GM12878 (cell line): Measurements from ENCODE around the gene KRTAP10-10.

Experiments
- CHD2 ChIP-seq: IDR thresholded peaks from 2 replicates; pipeline ENCODE4 v1.6.1; 2011; ENCODE audit warnings: low read depth, low read length, improper control_type of control experiment, borderline replicate concordance
- ETV6 ChIP-seq, 2 experiments: fragments of 450-650 bp in 1 of 2; IDR thresholded peaks in 1 of 2; conservative IDR thresholded peaks in 1 of 2; 2 replicates each; pipeline ENCODE4 v1.6.1; 2014; ENCODE audit warnings: antibody characterized with exemption in 1 of 2, borderline replicate concordance in 1 of 2, low read depth in 1 of 2, mild to moderate bottlenecking in 1 of 2, moderate library complexity in 1 of 2
- FOS ChIP-seq: IDR thresholded peaks from 3 replicates; pipeline ENCODE4 v1.6.1; 2011; ENCODE audit warnings: borderline replicate concordance; ENCODE audit not compliant: insufficient read length; ENCODE audit errors: extremely low read depth
- KDM1A ChIP-seq: fragments of 200-600 bp; sonication (generic); IDR thresholded peaks from 2 replicates; pipeline ENCODE4 v1.6.1; 2016; ENCODE audit warnings: borderline replicate concordance
- PML ChIP-seq: IDR thresholded peaks from 2 replicates; pipeline ENCODE4 v1.6.1; 2012; ENCODE audit warnings: low read length, inconsistent platforms
- POLR2AphosphoS5 ChIP-seq: IDR thresholded peaks from 2 replicates; pipeline ENCODE4 v1.6.1; 2011; ENCODE audit warnings: mild to moderate bottlenecking, low read length, inconsistent platforms
- RAD21 ChIP-seq: IDR thresholded peaks from 2 replicates; pipeline ENCODE4 v1.6.1; 2011; ENCODE audit warnings: mild to moderate bottlenecking, low read depth, low read length, moderate library complexity; ENCODE audit not compliant: insufficient read depth
- RCOR1 ChIP-seq: conservative IDR thresholded peaks from 2 replicates; pipeline ENCODE4 v1.6.1; 2012; ENCODE audit warnings: low read depth, low read length, improper control_type of control experiment
- SP1 ChIP-seq: IDR thresholded peaks from one replicate; pipeline ENCODE4 v1.6.1; 2011; ENCODE audit warnings: low read depth, low read length
- TAF1 ChIP-seq: IDR thresholded peaks from 2 replicates; pipeline ENCODE4 v1.6.1; 2011; ENCODE audit warnings: mild to moderate bottlenecking, low read depth, low read length, borderline replicate concordance
- ZNF217 ChIP-seq: fragments of 450-650 bp; IDR thresholded peaks from 2 replicates; pipeline ENCODE4 v1.6.1; 2017; ENCODE audit warnings: antibody characterized with exemption, mild to moderate bottlenecking
- ZNF274 ChIP-seq: IDR thresholded peaks from one replicate; pipeline ENCODE4 v1.8.0; 2011; ENCODE audit not compliant: insufficient read length, insufficient read depth
- TF ChIP-seq, protein P1 (sequence below), 3 experiments: IDR thresholded peaks in 2 of 3; conservative IDR thresholded peaks in 1 of 3; 2 replicates each; pipeline ENCODE4 v1.5.1; 2011; ENCODE audit warnings: low read depth in 3 of 3, low read length in 3 of 3, mild to moderate bottlenecking in 3 of 3, control low read depth in 2 of 3, moderate library complexity in 2 of 3, inconsistent platforms in 1 of 3, mixed read lengths in 1 of 3; ENCODE audit not compliant: control insufficient read depth in 2 of 3, insufficient read depth in 1 of 3; ENCODE audit errors: extremely low read depth in 1 of 3
- TF ChIP-seq, protein P2 (sequence below): IDR thresholded peaks from 2 replicates; pipeline ENCODE4 v1.6.1; 2011; ENCODE audit warnings: low read depth, mild to moderate bottlenecking, low read length, moderate library complexity, borderline replicate concordance; ENCODE audit errors: extremely low read depth

DNA sequence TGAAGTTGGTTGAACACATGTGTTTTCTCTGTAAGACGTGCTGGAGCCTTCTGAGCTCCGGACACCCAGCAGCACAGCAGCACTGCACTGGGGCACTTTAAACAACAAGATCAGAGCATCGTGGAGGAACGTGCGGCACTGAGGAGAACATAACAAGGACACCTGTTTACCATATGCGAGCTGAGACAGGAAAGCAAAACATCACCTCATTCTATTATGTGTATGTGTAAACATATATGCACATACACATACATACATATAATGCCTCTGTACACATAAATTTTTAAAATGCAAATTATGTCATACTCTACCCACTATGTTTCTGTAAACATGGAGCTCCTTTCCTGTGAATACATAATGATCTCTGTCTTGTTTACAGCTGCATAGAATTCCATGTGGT, 41.6 kb upstream of the KRTAP10-10 start:
- no peak for TF ChIP-seq SP1
- TF ChIP-seq KDM1A: no peak
- TF ChIP-seq RAD21: no peak
- TF ChIP-seq ZNF274: no peak
- no peak for TF ChIP-seq RCOR1
- TF ChIP-seq ZNF217: no peak
- TF ChIP-seq, protein P1, sequence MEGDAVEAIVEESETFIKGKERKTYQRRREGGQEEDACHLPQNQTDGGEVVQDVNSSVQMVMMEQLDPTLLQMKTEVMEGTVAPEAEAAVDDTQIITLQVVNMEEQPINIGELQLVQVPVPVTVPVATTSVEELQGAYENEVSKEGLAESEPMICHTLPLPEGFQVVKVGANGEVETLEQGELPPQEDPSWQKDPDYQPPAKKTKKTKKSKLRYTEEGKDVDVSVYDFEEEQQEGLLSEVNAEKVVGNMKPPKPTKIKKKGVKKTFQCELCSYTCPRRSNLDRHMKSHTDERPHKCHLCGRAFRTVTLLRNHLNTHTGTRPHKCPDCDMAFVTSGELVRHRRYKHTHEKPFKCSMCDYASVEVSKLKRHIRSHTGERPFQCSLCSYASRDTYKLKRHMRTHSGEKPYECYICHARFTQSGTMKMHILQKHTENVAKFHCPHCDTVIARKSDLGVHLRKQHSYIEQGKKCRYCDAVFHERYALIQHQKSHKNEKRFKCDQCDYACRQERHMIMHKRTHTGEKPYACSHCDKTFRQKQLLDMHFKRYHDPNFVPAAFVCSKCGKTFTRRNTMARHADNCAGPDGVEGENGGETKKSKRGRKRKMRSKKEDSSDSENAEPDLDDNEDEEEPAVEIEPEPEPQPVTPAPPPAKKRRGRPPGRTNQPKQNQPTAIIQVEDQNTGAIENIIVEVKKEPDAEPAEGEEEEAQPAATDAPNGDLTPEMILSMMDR (IDR thresholded peaks at IDR 0.05 in 2 of 3, conservative IDR thresholded peaks at IDR 0.05 in 1 of 3; ENCODE audit: control insufficient read depth in 2 of 3, extremely low read depth in 1 of 3, insufficient read depth in 1 of 3, low read depth in 3 of 3, low read length in 3 of 3): no peak
- TF ChIP-seq, protein P2, sequence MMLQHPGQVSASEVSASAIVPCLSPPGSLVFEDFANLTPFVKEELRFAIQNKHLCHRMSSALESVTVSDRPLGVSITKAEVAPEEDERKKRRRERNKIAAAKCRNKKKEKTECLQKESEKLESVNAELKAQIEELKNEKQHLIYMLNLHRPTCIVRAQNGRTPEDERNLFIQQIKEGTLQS: no peak
- no peak for TF ChIP-seq POLR2AphosphoS5
- no peak for TF ChIP-seq CHD2
- no peak for TF ChIP-seq PML
- TF ChIP-seq TAF1: no peak
- TF ChIP-seq FOS: no peak
- no peak for TF ChIP-seq ETV6 (conservative IDR thresholded peaks at IDR 0.05 in 1 of 2, IDR thresholded peaks at IDR 0.05 in 1 of 2; ENCODE audit: borderline replicate concordance in 1 of 2, low read depth in 1 of 2)
